GM18519 (cell line): ENCODE measurements around the gene LRBA.

Experiments
- ATAC-seq: cut with Tn5 transposase; IDR thresholded peaks from one replicate; pipeline ENCODE4 v1.9.1; 2021; ENCODE audit warnings: mild to moderate bottlenecking, moderate library complexity; ENCODE audit not compliant: unreplicated experiment, low FRiP score

Gene LRBA

GRCh38 chr4:150242820-150243458 is 772.1 kb downstream of the LRBA start:
- ATAC-seq: no peak

- no peak for ATAC-seq
Observed at GRCh38 chr4:150240011-150240410, 775.1 kb downstream of the LRBA start.

- ATAC-seq: no peak
Observed at GRCh38 chr4:150238591-150238990, 776.5 kb downstream of the LRBA start.

GRCh38 chr4:150237110-150237872 is 777.8 kb downstream of the LRBA start:
- ATAC-seq: no peak

- ATAC-seq: no peak
Observed at GRCh38 chr4:150236626-150237025, 778.5 kb downstream of the LRBA start.

- no peak for ATAC-seq
Observed at GRCh38 chr4:150235808-150236271, 779.2 kb downstream of the LRBA start.

- no peak for ATAC-seq
Observed at GRCh38 chr4:150235317-150235716, 779.8 kb downstream of the LRBA start.

GRCh38 chr4:150234246-150234645 is 780.8 kb downstream of the LRBA start:
- ATAC-seq: no peak

GRCh38 chr4:150232029-150232428 is 783.1 kb downstream of the LRBA start:
- ATAC-seq: no peak

GRCh38 chr4:150231107-150231770 is 783.8 kb downstream of the LRBA start:
- ATAC-seq: no peak

- no peak for ATAC-seq
Observed at GRCh38 chr4:150230561-150230960, 784.5 kb downstream of the LRBA start.

- no peak for ATAC-seq
Observed at GRCh38 chr4:150229520-150229919, 785.6 kb downstream of the LRBA start.

GRCh38 chr4:150224896-150225591 is 790.0 kb downstream of the LRBA start:
- no peak for ATAC-seq

GRCh38 chr4:150219841-150220240 is 795.2 kb downstream of the LRBA start:
- no peak for ATAC-seq

GRCh38 chr4:150218447-150218846 is 796.6 kb downstream of the LRBA start:
- no peak for ATAC-seq

GRCh38 chr4:150217808-150218207 is 797.3 kb downstream of the LRBA start:
- ATAC-seq: no peak

GRCh38 chr4:150217192-150217591 is 797.9 kb downstream of the LRBA start:
- ATAC-seq: no peak

GRCh38 chr4:150216726-150217125 is 798.4 kb downstream of the LRBA start:
- ATAC-seq: no peak

- no peak for ATAC-seq
Observed at GRCh38 chr4:150215601-150216000, 799.5 kb downstream of the LRBA start.
